NCI-H2171 treated with DMSO at 0.1 percent for 48 hours (cell line): ENCODE data around the gene FPGS.
"Not testable (repeated sequence)": the region's sequence is repeated elsewhere in the genome, so short reads cannot be mapped to it uniquely, and the experiment has no call there.

Source experiments
- DNase-seq: peaks from one replicate; lab custom pipeline; 2025; lab: John Stamatoyannopoulos, UW

Gene FPGS, protein sequence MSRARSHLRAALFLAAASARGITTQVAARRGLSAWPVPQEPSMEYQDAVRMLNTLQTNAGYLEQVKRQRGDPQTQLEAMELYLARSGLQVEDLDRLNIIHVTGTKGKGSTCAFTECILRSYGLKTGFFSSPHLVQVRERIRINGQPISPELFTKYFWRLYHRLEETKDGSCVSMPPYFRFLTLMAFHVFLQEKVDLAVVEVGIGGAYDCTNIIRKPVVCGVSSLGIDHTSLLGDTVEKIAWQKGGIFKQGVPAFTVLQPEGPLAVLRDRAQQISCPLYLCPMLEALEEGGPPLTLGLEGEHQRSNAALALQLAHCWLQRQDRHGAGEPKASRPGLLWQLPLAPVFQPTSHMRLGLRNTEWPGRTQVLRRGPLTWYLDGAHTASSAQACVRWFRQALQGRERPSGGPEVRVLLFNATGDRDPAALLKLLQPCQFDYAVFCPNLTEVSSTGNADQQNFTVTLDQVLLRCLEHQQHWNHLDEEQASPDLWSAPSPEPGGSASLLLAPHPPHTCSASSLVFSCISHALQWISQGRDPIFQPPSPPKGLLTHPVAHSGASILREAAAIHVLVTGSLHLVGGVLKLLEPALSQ

DNA sequence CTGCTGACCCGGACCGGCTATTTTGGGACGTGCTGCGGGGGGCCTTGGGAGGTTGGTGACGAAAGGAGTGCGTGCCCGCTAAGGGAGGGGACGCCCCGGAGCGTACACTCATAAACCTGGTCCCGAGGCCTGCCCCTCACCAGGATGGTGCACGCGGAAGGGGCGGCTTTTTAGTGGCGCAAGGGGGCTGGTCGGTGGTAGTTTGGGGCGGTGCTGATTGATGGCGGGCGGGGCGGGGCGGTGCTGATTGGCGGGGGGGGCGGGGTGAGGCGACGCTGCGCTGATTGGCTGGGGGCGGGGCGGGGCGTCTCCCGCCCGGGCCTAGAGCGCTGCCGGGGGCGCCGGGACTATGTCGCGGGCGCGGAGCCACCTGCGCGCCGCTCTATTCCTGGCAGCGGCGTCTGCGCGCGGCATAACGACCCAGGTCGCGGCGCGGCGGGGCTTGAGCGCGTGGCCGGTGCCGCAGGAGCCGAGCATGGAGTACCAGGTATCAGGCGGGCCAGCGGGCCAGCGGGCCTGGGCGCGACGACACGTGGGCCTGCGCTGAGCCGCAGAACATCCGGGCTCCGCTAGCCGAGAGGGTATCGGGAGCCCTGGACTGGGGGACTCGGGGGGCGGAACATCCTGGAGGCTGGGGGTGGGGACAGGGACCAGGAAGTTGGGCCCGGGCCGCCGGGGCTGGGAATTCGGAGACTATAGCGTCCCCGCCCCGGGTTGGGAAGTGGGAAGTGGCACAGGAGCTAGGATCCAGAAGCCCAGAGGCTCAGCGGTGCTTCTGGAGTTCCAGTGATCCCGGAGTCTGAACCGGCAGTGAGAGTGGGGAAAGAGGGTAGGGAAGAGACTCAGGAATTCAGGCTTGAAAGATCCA is at the start of gene FPGS:
FPGS (plus strand) TSS at position 307 of the 868 bp plus-strand sequence; CDS start at position 350, 43 bp downstream.
- peak; percentile 92 for DNase-seq

DNA sequence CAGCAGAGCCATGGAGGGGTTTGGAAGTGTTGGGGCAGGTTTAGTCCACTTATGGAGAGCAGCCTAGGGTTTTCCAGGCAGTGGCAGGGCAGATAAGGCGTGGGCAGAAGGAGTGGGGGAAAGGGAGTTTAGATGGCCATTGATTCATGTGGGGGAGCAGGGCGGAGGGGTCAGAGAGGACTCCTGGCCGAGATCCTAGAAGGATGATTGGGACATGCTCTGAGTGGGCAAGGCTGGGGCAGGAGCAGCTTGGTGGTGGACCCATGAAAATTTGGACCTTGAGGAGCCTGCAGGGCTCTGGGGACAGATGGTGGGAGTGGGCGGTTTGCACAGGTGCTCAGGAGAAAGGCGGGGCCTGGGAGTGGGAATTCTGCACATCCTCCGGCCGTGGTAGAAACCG is 49.5 kb upstream of the FPGS start:
- DNase-seq, result no peak

DNA sequence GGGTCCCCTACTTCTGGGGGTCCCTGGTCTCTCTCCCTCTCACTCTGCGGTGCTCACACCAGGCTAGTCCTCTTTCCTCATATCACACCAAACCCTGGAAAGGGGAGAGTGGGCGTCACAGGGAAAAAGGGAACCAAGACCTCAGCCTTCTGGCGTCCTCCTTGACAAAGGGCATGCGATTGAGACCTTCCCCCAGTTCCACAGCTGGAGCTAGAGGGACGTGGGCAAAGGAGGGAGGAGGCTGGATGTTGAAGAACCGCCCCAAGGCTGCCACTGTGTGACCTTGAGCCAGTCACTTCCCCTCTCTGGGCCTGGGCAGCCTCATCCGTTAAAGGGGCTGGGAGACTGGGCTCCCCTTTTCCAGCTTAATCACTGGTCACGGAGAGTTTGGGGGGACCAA is 49.1 kb upstream of the FPGS start:
- no peak for DNase-seq

GRCh38 chr9:127754099-127755060 is 48.3 kb upstream of the FPGS start:
- peak; percentile 80 for DNase-seq

- DNase-seq, result peak; percentile 77
Measured at GRCh38 chr9:127755061-127756060, 47.3 kb upstream of the FPGS start.

GRCh38 chr9:127756233-127756632 is 46.4 kb upstream of the FPGS start:
- no peak for DNase-seq

DNA sequence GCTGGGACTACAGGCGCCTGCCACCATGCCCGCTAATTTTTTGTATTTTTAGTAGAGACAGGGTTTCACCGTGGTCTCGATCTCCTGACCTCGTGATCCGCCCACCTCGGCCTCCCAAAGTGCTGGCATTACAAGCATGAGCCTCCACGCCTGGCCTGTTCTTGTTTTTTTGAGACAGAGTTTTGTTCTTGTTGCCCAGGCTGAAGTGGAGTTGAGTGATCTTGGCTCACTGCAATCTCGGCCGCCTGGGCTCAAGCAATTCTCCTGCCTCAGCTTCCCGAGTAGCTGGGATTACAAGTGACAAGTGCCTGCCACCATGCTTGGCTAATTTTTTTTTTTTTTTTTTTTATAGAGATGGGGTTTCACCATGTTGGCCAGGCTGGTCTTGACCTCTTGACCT is 45.9 kb upstream of the FPGS start:
- DNase-seq, result not testable (repeated sequence)

GRCh38 chr9:127758843-127759242 is 43.8 kb upstream of the FPGS start:
- no peak for DNase-seq

GRCh38 chr9:127761061-127761460 is 41.6 kb upstream of the FPGS start:
- no peak for DNase-seq

GRCh38 chr9:127761491-127761956 is 41.2 kb upstream of the FPGS start:
- DNase-seq, result peak; percentile 36

- no peak for DNase-seq
Measured at GRCh38 chr9:127762111-127762676, 40.5 kb upstream of the FPGS start.

DNA sequence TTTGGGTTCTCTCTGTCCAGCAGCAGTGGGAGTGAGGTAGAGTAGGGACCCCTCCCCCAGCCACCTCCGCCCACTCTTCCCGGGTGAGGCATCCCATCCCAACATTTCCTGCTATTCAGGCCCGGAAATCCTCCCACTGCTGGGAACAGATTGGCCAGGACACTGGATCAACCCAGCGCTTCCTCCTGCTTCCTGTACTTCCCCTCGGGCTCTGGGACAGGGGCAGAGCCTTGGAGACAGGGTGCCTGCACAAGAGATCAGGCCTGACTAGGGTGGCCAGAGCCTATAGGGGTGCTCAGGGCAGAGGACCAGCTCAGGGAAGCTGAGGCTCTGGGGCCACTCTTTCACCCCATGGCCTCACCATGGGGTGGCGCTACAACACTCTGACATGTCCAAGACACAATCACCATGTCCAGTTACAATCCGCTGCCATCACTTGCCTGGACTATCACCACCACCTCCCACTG is 38.7 kb upstream of the FPGS start:
- no peak for DNase-seq

GRCh38 chr9:127765418-127765817 is 37.3 kb upstream of the FPGS start:
- no peak for DNase-seq

- DNase-seq, result peak; percentile 87
Measured at GRCh38 chr9:127767410-127767809, 35.3 kb upstream of the FPGS start.

- DNase-seq, result no peak
Measured at GRCh38 chr9:127767909-127768331, 34.8 kb upstream of the FPGS start.

DNA sequence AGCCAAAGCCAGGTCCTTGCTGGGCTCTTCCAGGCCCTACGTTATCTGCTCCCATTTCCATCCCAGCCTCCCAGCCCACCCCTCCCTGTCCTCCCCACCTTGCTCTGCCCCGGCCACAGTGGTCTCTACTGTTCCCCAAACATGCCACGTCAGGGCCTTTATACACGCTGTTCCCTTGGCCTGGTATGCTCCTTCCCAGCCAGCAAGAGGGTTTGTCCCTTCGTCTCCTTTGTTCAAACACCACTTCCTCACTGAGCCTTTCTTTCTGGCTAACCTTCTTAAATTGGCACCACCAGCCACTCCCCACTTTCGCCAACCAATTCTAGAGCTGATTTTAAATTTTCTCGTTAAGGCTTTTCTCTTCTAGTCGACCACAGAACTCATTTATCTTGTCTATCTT is 34.0 kb upstream of the FPGS start:
- no peak for DNase-seq

- no peak for DNase-seq
Measured at GRCh38 chr9:127769101-127769500, 33.6 kb upstream of the FPGS start.

DNA sequence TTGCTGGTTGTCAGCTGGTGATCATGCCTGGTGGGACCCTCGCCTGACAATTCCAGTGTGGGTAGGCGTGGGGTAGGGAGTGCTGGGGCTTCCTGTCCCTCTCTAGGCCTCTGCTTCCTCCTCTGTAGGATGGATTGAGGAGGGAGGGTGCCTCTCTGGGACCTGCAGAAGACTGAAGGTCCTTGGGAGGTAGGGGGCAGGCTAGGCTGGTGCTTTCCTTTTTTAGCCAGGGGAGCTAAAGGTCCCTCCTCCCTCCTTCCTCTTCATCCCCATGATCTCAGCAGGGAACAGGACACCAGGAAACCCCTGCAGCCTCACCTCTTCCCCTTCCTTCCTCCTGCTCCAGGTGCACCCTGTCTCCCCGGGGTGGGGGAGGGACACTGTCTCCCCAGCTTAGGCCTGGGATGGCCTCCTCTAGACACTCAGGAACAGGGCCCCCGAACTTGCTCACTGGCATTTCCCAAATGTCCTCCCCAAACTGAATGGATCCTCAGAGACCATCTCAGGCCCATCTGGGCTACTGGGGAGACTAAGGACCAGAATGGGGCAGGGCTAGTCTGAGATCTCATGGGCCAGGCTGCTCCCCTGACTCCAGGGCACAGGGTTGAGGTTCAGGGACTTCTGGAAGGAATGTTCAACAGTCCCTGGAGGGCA is 32.6 kb upstream of the FPGS start:
- DNase-seq, result no peak

GRCh38 chr9:127770583-127770904 is 32.1 kb upstream of the FPGS start:
- no peak for DNase-seq
